HG03039 (cell line): ENCODE measurements around the gene MEIS1.
"Not testable (repeated sequence)": the region's sequence is repeated elsewhere in the genome, so short reads cannot be mapped to it uniquely, and the experiment has no call there.

ENCODE experiments used
- ATAC-seq: cut with Tn5 transposase; IDR thresholded peaks from one replicate; pipeline ENCODE4 v1.9.1; 2021; ENCODE audit warnings: mild to moderate bottlenecking, moderate library complexity; ENCODE audit not compliant: unreplicated experiment

MEIS1 gene

GRCh38 chr2:66466433-66466832 lies 31.5 kb downstream of the MEIS1 start:
- ATAC-seq, result no peak

DNA sequence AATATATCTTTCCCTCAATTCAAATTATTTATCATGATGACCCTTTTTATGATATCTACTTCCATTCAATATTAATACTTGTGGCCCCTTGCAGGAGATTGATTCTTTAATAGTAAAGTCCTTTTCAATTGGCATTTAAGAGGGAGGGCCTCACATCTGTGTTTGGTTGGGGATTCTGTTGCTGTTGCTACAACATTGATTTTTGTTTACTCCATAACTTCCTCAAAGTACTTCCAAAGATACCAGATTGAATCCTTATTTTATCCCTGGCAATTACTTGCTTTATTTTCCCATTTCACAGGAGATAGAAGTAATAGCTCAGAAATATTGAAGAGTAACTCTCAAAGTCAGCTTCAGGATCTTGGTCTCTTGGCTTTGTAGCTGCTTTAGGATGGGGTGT lies 32.8 kb downstream of the MEIS1 start:
- no peak for ATAC-seq

DNA sequence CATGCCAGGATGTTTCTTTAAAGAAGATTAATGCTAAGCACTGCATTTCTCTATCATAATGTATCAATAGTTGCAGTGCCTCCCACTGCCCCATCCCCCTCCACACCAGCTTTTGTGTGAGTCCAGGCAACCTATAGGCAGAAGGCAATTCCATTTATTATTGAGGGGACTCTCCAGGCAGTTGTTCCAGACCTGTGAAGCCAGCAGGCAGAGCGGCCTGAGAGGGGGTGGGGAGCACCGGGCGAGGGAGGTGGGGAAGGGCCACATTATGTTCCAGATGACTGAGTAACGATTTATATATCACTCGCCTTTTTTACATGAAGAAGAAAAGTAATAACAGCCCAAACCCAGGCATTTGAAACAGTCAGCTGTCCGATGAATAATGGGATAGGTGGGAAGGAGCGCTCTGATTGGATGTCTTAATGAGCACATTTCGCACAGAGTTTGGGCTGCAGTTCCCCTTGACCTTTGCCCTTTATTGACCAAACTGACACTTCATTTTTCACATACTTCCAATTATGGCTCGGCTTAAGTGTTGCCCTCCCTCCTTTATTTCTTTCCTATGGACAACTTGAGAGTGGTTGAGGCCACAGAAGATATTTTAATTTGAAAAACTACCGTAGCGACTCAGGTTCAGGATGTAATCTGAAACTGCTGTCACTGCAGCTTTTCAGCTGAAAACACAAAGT lies 34.4 kb downstream of the MEIS1 start:
- no peak for ATAC-seq

GRCh38 chr2:66470199-66470598 lies 35.3 kb downstream of the MEIS1 start:
- no peak for ATAC-seq

DNA sequence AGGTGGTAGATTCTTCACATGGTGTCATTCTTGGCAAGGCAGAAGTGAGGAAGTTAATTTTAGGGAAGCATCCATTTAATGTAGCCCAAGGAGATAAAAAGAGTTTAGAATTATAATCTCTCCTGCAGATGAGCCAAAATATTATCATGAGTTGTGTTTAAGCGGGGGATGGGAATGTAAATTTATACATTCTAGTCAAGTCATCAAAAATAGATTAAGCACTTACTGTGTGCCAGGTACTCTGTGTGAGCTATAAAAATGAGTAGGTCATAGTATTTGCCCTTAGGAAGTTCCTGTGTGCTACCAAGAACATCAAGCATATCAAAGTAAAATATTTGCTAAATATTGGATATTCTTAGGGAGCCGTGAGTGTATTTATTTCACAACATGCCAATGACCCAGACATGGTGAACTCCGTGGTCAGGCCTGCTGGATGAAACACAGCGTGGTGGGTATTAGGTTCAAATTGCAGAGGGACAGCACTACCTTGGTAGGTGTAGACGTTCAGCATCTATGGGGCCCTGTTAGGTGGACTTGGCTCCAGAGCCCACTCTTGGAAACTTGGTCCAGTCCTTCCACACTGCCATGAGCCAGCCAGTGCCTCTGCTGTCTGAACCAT lies 37.4 kb downstream of the MEIS1 start:
- no peak for ATAC-seq

- no peak for ATAC-seq
Observed at GRCh38 chr2:66477135-66477842, 42.4 kb downstream of the MEIS1 start.

GRCh38 chr2:66478299-66478698 lies 43.4 kb downstream of the MEIS1 start:
- ATAC-seq, result no peak

DNA sequence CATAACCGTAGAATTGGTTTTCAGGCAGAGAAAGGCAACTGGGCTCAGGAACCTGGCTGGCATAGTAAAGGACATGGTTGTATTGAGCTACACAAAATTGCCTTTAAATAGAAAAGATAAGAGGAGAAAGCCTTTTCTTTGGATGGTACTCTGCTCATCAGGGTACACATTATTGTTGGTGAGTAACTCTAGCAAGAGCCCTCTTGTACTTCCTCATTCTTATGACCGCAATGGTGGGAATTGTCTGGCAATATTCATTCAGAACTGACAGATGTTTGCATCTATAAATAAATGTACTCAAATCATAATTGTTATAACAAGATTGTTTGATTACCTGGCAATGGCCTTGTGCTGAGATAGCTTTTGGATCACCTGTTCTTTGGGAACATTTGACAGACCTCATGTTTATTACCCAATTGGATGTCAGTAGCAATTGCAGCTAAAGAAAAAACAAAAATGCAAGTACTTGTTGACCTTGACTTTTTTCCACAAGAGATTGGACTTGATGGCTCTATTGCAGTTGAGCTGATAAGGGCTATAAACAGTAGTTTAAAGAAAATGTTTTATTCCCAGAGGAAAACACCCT lies 43.9 kb downstream of the MEIS1 start:
- ATAC-seq, result no peak

DNA sequence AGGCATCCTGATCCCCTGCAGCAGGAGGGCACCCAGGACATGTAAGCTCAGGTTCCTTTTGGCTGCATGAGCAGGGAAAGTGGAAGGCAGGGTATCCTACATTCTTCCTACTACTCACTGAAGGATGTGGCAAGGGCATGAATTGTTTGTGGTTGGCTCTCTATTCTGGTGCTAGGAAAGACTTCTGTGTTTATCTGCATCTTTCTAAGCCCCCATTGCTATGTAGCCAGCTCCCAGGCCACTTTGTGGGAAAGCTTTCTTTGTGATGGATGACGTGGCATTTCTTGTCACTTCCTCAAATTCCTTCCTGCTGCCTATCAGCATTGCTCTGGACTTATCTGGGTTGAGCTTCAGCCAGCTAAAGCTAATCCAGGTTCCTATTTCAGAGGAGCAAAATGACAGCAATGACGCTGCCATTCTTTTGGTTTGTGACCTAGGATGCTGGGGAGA lies 46.2 kb downstream of the MEIS1 start:
- ATAC-seq, result no peak

DNA sequence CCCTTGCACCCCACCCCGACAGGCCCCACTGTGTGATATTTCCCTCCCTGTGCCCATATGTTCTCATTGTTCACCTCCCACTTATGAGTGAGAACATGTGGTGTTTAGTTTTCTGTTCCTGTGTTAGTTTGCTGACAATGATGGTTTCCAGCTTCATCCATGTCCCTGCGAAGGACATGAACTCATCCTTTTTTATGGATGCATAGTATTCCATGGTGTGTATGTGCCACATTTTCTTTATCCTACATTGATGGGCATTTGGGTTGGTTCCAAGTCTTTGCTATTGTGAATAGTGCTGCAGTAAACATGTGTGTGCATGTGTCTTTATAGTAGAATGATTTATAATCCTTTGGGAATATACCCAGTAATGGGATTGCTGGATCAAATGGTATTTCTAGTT lies 50.3 kb downstream of the MEIS1 start:
- ATAC-seq, result not testable (repeated sequence)

- no peak for ATAC-seq
Observed at GRCh38 chr2:66488946-66489345, 54.0 kb downstream of the MEIS1 start.

DNA sequence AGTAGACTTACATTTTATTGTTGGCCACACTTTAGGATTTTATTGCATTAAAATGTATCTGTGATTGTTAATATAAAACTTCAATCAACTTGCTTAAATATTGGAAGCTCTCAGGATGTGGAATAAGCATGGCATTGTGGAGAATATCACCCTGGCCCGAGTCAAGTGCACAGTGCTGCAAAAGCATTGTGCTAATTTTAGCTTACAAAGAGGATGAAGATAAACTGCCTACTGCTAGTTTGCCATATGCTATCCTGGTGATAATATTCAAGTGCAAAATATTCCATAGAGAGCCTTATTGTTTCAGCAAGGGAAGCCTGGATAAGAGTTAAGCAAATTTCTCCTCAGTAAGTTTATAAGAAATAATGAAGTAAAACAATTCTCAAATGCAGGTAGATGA lies 54.5 kb downstream of the MEIS1 start:
- no peak for ATAC-seq

DNA sequence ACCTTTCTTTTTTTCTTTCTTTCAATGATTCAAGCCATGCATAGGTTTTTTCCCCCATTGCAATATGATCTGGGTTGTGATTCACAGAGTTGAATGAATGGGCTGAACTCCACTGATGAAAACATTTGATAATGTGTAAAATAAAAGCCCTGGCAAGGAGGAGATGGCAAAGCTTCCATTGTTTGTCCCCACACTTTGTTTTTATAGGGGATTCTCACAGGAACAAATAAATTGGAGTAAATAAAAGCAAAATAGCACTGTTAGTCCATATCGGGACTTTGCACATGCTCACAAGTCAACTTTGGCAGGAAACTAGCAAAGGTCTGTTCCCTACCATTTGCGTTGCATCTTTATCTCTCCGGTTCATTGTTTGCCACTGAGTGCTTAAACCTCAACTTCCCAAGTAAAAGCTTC lies 55.7 kb downstream of the MEIS1 start:
- no peak for ATAC-seq

- ATAC-seq, result no peak
Observed at GRCh38 chr2:66494708-66495107, 59.8 kb downstream of the MEIS1 start.

DNA sequence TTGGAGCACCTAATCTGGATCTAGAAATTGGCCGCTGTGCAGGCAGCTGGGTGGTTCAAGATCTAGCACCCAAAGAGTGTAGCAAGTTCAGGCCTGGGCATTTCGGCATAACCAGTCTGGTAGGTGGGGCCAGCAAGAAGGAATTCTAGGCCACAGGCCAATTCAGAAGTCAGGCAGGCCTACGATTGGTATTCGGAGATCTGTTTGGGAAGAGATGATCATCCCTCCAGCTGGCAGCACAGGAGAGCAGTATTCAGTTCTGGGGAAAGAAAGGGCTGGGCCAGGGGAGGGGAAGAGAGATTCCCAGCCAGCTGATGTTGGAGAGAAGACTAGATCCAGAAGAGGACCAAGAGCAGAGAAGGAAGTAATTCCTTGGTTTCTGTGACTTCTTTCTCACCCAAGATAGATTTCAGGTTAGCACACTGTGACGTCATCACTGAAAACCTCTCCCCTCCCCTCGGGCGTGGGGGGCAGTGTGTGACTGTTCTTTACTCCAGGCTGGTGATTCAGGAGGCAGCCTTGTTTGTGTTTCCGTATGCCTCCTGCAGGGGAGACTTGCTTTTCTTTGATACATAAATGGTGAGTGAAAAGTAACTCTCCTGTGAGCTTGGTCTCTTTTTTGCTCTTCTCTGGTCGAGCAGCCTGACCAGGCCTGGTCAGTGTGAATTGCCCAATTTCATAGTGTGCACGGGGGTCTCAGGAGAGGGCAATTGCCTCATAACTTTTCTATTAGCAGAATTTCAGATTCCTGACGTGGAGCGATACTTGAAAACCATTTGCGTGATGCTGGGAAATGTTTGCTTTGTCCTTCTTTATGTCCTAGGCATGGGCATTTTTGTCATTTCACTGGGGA lies 61.1 kb downstream of the MEIS1 start:
- no peak for ATAC-seq

- ATAC-seq, result no peak
Observed at GRCh38 chr2:66496670-66497420, 61.9 kb downstream of the MEIS1 start.

DNA sequence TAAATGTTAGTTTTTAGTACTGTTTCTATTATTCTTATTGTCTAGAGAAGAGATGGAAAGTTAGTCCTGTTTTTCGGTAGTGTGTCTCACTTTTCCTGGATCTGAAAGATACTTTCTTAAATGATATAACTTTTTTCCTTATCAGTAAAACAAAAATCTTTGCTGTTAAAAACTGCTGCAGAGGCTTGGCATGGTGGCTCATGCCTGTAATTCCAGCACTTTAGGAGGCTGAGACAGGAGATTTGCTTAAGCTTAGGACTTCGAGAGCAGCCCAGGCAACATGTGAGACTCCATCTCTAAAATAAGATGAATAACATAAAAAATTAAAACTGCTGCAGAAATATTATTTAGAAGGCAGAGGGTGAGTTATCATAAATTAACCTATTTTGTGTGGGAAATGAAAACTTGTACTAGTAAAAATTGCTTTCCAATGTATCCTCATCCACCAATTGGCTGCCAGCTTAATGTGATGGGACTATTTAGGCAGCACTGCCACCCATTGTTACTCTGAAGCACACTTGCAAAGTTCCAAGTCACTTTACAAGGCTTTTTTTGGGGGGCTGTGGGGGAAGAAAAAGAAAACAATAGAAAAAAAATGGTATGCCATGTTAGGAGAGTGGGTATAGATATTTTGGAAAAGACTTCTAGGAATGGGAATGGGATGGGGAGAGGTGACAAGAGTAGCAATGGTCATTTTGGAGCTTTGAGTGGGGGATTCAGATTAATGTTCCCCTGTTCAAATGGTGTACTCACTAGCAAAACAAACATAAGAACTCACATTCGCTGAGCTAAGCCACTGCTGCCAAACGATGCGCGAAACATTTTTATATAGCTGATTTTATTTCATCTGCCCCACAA lies 62.7 kb downstream of the MEIS1 start:
- ATAC-seq, result no peak

GRCh38 chr2:66498289-66498975 lies 63.5 kb downstream of the MEIS1 start:
- no peak for ATAC-seq

- no peak for ATAC-seq
Observed at GRCh38 chr2:66501267-66501666, 66.3 kb downstream of the MEIS1 start.
